Measurements from ENCODE around the gene BICD2. TPM values are rescaled to one million over a fixed set of nuclear protein-coding genes. Genes with fewer than 3 reads are reported as not detected.

BICD2 gene
- total and polyA plus RNA-seq, 9 donors: 24.0 to 37.1 (median 29.7) TPM

GRCh38 chr9:92762781-92763708, 1.6 kb downstream of the BICD2 start:
- 61% methylated on average over 11 of the region's 19 CpGs for WGBS (ENCODE audit: insufficient coverage)
- peaks cover 55% of the 10 kb centered on the region for H3K4me1 ChIP-seq (ENCODE audit: control insufficient read depth, insufficient read depth, low read length)

DNA sequence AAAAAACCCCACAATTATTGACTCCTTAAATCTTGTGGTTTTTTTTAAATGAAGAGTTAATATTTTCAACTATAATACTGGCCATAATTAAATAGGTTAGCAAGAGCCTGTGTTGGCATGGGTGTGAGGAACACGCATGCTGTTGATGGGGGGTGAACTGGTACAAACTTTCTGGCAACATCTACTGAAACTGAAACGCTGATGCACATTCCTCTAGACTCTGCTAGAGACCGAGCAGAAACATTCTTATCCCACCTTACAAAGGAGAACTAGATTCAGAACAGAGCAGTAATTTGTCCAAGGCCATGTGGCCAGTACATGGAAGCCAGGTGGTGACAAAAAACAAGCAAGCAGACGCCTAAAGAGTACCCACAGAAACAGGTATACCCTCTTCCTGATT, 2.4 kb downstream of the BICD2 start:
- peaks cover 55% of the 10 kb centered on the region for H3K4me1 ChIP-seq (ENCODE audit: control insufficient read depth, insufficient read depth, low read length)
- H3K4me3 ChIP-seq (ENCODE audit: low read length): no peak overlapping the region
- H3K27ac ChIP-seq (ENCODE audit: low read length): no peak overlapping the region
- 14% methylated on average over 1 of the region's 4 CpGs for WGBS (ENCODE audit: insufficient coverage)
- DNase-seq: no peak
- H3K9me3 ChIP-seq (replicated peaks; ENCODE audit: control insufficient read depth, low read depth, low read length): no peaks in the 10 kb centered on the region
- peaks cover 5% of the 10 kb centered on the region for H3K36me3 ChIP-seq (ENCODE audit: control insufficient read depth, insufficient read depth, low read length)
- H3K27me3 ChIP-seq (ENCODE audit: control insufficient read depth, insufficient read depth, low read length): no peaks in the 10 kb centered on the region

More at GRCh38 chr9:92762781-92763708, 1.6 kb downstream of the BICD2 start:
- H3K27ac ChIP-seq (ENCODE audit: low read length): peak overlapping the region; percentile 13
- peak overlapping the region; percentile 94 for H3K4me3 ChIP-seq (ENCODE audit: low read length)
- H3K27me3 ChIP-seq (ENCODE audit: control insufficient read depth, insufficient read depth, low read length): peaks cover 2% of the 10 kb centered on the region
- no peak for DNase-seq
- no peaks in the 10 kb centered on the region for H3K9me3 ChIP-seq (replicated peaks; ENCODE audit: control insufficient read depth, low read depth, low read length)
- H3K36me3 ChIP-seq (ENCODE audit: control insufficient read depth, insufficient read depth, low read length): peaks cover 5% of the 10 kb centered on the region

GRCh38 chr9:92761686-92762085, 2.9 kb downstream of the BICD2 start:
- peaks cover 5% of the 10 kb centered on the region for H3K36me3 ChIP-seq (ENCODE audit: control insufficient read depth, insufficient read depth, low read length)
- H3K9me3 ChIP-seq (replicated peaks; ENCODE audit: control insufficient read depth, low read depth, low read length): no peaks in the 10 kb centered on the region
- no peak for DNase-seq
- peak overlapping the region; percentile 20 for H3K27ac ChIP-seq (ENCODE audit: low read length)
- H3K4me3 ChIP-seq (ENCODE audit: low read length): no peak overlapping the region
- H3K27me3 ChIP-seq (ENCODE audit: control insufficient read depth, insufficient read depth, low read length): no peaks in the 10 kb centered on the region
- WGBS (ENCODE audit: insufficient coverage): 90% methylated on average over 1 of the region's 6 CpGs
- peaks cover 55% of the 10 kb centered on the region for H3K4me1 ChIP-seq (ENCODE audit: control insufficient read depth, insufficient read depth, low read length)

GRCh38 chr9:92760494-92760893, 4.1 kb downstream of the BICD2 start:
- 41% methylated on average over 2 of the region's 3 CpGs for WGBS (ENCODE audit: insufficient coverage)
- peaks cover 48% of the 10 kb centered on the region for H3K4me1 ChIP-seq (ENCODE audit: control insufficient read depth, insufficient read depth, low read length)
- DNase-seq: no peak

GRCh38 chr9:92760070-92760469, 4.6 kb downstream of the BICD2 start:
- peaks cover 47% of the 10 kb centered on the region for H3K4me1 ChIP-seq (ENCODE audit: control insufficient read depth, insufficient read depth, low read length)
- no peaks in the 10 kb centered on the region for H3K9me3 ChIP-seq (replicated peaks; ENCODE audit: control insufficient read depth, low read depth, low read length)
- H3K4me3 ChIP-seq (ENCODE audit: low read length): no peak overlapping the region
- peaks cover 9% of the 10 kb centered on the region for H3K36me3 ChIP-seq (ENCODE audit: control insufficient read depth, insufficient read depth, low read length)
- peak overlapping the region; percentile 67 for H3K27ac ChIP-seq (ENCODE audit: low read length)
- no peaks in the 10 kb centered on the region for H3K27me3 ChIP-seq (ENCODE audit: control insufficient read depth, insufficient read depth, low read length)
- DNase-seq: peak; percentile 92
- WGBS (ENCODE audit: insufficient coverage): 64% methylated on average over 6 of the region's 8 CpGs

More at GRCh38 chr9:92760494-92760893, 4.1 kb downstream of the BICD2 start:
- H3K27me3 ChIP-seq (ENCODE audit: control insufficient read depth, insufficient read depth, low read length): no peaks in the 10 kb centered on the region
- peak overlapping the region; percentile 67 for H3K27ac ChIP-seq (ENCODE audit: low read length)
- no peaks in the 10 kb centered on the region for H3K9me3 ChIP-seq (replicated peaks; ENCODE audit: control insufficient read depth, low read depth, low read length)
- peaks cover 9% of the 10 kb centered on the region for H3K36me3 ChIP-seq (ENCODE audit: control insufficient read depth, insufficient read depth, low read length)
- no peak overlapping the region for H3K4me3 ChIP-seq (ENCODE audit: low read length)

DNA sequence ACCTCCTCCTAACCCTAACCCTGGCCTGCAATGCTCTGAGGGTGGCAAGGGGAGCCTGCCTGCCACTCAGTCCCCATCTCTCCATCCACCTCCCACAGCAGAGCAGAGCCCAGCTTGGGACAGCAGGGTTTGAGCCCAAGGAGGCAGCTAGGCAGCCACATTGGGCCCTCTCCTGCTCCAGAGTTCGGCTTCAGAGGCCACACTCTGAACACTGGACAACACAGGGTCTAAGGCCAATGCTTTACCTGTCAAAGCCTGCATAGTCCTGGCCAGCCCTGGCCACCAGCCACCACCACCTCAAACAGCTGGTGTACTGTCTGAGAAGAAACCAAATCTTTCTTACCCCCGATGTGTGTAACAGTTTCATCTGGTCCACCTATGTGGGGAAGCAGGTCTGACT, 5.2 kb downstream of the BICD2 start:
- Histone ChIP-seq H3K36me3 (ENCODE audit: control insufficient read depth, insufficient read depth, low read length) (peaks cover 9% of the 10 kb centered on the region), H3K9me3 (replicated peaks; ENCODE audit: control insufficient read depth, low read depth, low read length) (no peaks in the 10 kb centered on the region), H3K27ac (ENCODE audit: low read length) (no peak overlapping the region), H3K4me1 (ENCODE audit: control insufficient read depth, insufficient read depth, low read length) (peaks cover 47% of the 10 kb centered on the region), H3K4me3 (ENCODE audit: low read length) (no peak overlapping the region), H3K27me3 (ENCODE audit: control insufficient read depth, insufficient read depth, low read length) (no peaks in the 10 kb centered on the region)
- DNase-seq: no peak
- WGBS (ENCODE audit: insufficient coverage): 70% methylated on average over 1 of the region's 2 CpGs

GRCh38 chr9:92756792-92757191, 7.8 kb downstream of the BICD2 start:
- peaks cover 4% of the 10 kb centered on the region for H3K36me3 ChIP-seq (ENCODE audit: control insufficient read depth, insufficient read depth, low read length)
- no peaks in the 10 kb centered on the region for H3K27me3 ChIP-seq (ENCODE audit: control insufficient read depth, insufficient read depth, low read length)
- no peak overlapping the region for H3K4me3 ChIP-seq (ENCODE audit: low read length)
- H3K9me3 ChIP-seq (replicated peaks; ENCODE audit: control insufficient read depth, low read depth, low read length): peaks cover 3% of the 10 kb centered on the region
- H3K4me1 ChIP-seq (ENCODE audit: control insufficient read depth, insufficient read depth, low read length): peaks cover 38% of the 10 kb centered on the region
- WGBS (ENCODE audit: insufficient coverage): 90% methylated on average over 5 of the region's 9 CpGs
- DNase-seq: no peak
- no peak overlapping the region for H3K27ac ChIP-seq (ENCODE audit: low read length)

GRCh38 chr9:92754091-92754745, 10.4 kb downstream of the BICD2 start:
- H3K36me3 ChIP-seq (ENCODE audit: control insufficient read depth, insufficient read depth, low read length): peaks cover 4% of the 10 kb centered on the region
- 100% methylated on average over 1 of the region's 11 CpGs for WGBS (ENCODE audit: insufficient coverage)
- no peak for DNase-seq

DNA sequence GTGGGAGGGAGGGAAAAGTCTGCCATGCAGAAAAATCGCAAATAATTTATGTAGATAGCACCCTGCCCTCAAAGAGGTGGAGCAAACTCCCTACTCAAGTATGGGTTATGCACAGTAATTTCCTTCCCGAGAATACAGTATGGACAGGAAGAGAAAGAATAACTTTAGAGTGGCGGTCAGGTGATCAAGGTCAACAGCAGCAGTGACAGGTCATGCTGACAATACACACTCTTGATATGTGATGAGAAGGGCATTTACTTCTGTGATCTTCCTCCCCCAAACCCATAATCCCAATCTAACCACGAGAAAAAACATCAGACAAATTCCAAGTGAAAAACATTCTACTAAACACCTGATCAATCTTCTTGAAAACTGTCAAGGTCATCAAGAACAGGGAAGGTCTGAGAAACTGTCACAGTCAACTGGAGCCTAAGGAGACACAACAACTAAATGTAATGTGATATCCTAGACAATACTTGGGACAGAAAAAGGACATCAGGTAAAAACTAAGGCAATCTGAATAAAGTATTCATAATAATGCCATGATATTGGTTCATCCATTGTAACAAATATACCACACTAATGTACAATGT, 11.7 kb downstream of the BICD2 start:
- no peaks in the 10 kb centered on the region for H3K27me3 ChIP-seq (ENCODE audit: control insufficient read depth, insufficient read depth, low read length)
- H3K4me1 ChIP-seq (ENCODE audit: control insufficient read depth, insufficient read depth, low read length): peaks cover 38% of the 10 kb centered on the region
- no CpG with 5 or more reads among the region's 4 CpGs for WGBS (ENCODE audit: insufficient coverage)
- H3K4me3 ChIP-seq (ENCODE audit: low read length): no peak overlapping the region
- H3K36me3 ChIP-seq (ENCODE audit: control insufficient read depth, insufficient read depth, low read length): peaks cover 6% of the 10 kb centered on the region
- H3K27ac ChIP-seq (ENCODE audit: low read length): no peak overlapping the region
- peaks cover 3% of the 10 kb centered on the region for H3K9me3 ChIP-seq (replicated peaks; ENCODE audit: control insufficient read depth, low read depth, low read length)
- DNase-seq: no peak

More at GRCh38 chr9:92754091-92754745, 10.4 kb downstream of the BICD2 start:
- Histone ChIP-seq H3K4me3 (ENCODE audit: low read length) (no peak overlapping the region), H3K4me1 (ENCODE audit: control insufficient read depth, insufficient read depth, low read length) (peaks cover 27% of the 10 kb centered on the region), H3K27ac (ENCODE audit: low read length) (no peak overlapping the region), H3K27me3 (ENCODE audit: control insufficient read depth, insufficient read depth, low read length) (no peaks in the 10 kb centered on the region), H3K9me3 (replicated peaks; ENCODE audit: control insufficient read depth, low read depth, low read length) (peaks cover 3% of the 10 kb centered on the region)

- Histone ChIP-seq H3K4me3 (ENCODE audit: low read length) (no peak overlapping the region), H3K9me3 (replicated peaks; ENCODE audit: control insufficient read depth, low read depth, low read length) (peaks cover 3% of the 10 kb centered on the region), H3K4me1 (ENCODE audit: control insufficient read depth, insufficient read depth, low read length) (peaks cover 65% of the 10 kb centered on the region), H3K27me3 (ENCODE audit: control insufficient read depth, insufficient read depth, low read length) (no peaks in the 10 kb centered on the region), H3K36me3 (ENCODE audit: control insufficient read depth, insufficient read depth, low read length) (peaks cover 6% of the 10 kb centered on the region), H3K27ac (ENCODE audit: low read length) (peak overlapping the region; percentile 4)
- no CpG with 5 or more reads among the region's 6 CpGs for WGBS (ENCODE audit: insufficient coverage)
- no peak for DNase-seq
Observed at GRCh38 chr9:92749934-92750315, 14.7 kb downstream of the BICD2 start.
